ENCODE results near the gene TM9SF1. TPM values are rescaled to one million over a fixed set of nuclear protein-coding genes. Genes with fewer than 3 reads are reported as not detected.
"Not testable (repeated sequence)": the region's sequence is repeated elsewhere in the genome, so short reads cannot be mapped to it uniquely, and the experiment has no call there.

The TM9SF1 gene
- total and polyA plus RNA-seq, 2 of the 13 experiments (the other 11 are each of a cell fraction or from before 2014, with no cell fraction given): 83.2 to 110 TPM

DNA sequence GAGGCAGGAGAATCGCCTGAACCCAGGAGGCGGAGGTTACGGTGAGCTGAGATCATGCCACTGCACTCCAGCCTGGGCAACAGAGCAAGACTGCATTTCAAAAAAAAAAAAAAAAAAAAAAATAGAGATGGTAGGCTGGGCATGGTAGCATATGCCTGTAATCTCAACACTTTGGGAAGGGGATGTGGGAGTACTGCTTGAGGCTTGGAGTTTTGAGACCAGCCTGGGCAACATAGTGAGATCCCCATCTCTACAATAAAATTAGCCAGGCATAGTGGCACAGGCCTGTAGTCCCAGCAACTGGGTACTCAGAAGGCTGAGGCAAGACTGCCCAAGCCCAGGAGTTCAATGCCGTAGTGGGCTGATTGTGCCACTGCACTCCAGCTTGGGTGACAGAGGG is 27.7 kb upstream of the TM9SF1 start:
- FAIRE-seq; DNase-seq (ENCODE audit: low spot score); H3K4me3 ChIP-seq (replicated peaks in 1 of 3; ENCODE audit: insufficient read depth in 1 of 3, low read depth in 2 of 3, low read length in 3 of 3); in situ Hi-C loops (cut with HindIII; ENCODE audit: extremely low pct_ligation_motif_present, low pct_unique_long_range_greater_than_20kb); H2AFZ ChIP-seq (ENCODE audit: low read length); CTCF ChIA-PET (ENCODE audit: low intra/inter-chr PET ratio, low total read pairs); H3K4me2 ChIP-seq (ENCODE audit: low read depth, low read length); H3K9ac ChIP-seq (ENCODE audit: insufficient read depth, low read depth, low read length); H3K27me3 ChIP-seq (ENCODE audit: control insufficient read depth in 1 of 2, insufficient read depth in 2 of 2, low read length in 2 of 2); intact Hi-C loops (cut with micrococcal nuclease; ENCODE audit: unreplicated experiment); H3K9me3 ChIP-seq (ENCODE audit: low read length); H3K27ac ChIP-seq (ENCODE audit: extremely low read length, insufficient read depth, low read length); H4K20me1 ChIP-seq (ENCODE audit: insufficient read depth, low read length); BruUV-seq (replicated peaks): not testable (repeated sequence)
- H3K4me1 ChIP-seq (ENCODE audit: insufficient read depth, low read length): peaks cover 10% of the 10 kb centered on the region; the same call in 1 of the 2 replicates
- 96% methylated on average over 4 of the region's 4 CpGs for WGBS (ENCODE audit: low lambda C conversion rate)
- POLR2A ChIA-PET: interaction anchor here (0.6 to 4.4 kb wide), 6 partner anchors 9 to 207 kb away, joined by 3 to 21 read pairs (median 3); partner anchors contain the start of genes CHMP4A, CIDEB, DHRS1 and NOP9
- TF ChIP-seq, protein P1, sequence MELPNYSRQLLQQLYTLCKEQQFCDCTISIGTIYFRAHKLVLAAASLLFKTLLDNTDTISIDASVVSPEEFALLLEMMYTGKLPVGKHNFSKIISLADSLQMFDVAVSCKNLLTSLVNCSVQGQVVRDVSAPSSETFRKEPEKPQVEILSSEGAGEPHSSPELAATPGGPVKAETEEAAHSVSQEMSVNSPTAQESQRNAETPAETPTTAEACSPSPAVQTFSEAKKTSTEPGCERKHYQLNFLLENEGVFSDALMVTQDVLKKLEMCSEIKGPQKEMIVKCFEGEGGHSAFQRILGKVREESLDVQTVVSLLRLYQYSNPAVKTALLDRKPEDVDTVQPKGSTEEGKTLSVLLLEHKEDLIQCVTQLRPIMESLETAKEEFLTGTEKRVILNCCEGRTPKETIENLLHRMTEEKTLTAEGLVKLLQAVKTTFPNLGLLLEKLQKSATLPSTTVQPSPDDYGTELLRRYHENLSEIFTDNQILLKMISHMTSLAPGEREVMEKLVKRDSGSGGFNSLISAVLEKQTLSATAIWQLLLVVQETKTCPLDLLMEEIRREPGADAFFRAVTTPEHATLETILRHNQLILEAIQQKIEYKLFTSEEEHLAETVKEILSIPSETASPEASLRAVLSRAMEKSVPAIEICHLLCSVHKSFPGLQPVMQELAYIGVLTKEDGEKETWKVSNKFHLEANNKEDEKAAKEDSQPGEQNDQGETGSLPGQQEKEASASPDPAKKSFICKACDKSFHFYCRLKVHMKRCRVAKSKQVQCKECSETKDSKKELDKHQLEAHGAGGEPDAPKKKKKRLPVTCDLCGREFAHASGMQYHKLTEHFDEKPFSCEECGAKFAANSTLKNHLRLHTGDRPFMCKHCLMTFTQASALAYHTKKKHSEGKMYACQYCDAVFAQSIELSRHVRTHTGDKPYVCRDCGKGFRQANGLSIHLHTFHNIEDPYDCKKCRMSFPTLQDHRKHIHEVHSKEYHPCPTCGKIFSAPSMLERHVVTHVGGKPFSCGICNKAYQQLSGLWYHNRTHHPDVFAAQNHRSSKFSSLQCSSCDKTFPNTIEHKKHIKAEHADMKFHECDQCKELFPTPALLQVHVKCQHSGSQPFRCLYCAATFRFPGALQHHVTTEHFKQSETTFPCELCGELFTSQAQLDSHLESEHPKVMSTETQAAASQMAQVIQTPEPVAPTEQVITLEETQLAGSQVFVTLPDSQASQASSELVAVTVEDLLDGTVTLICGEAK (IDR thresholded peaks at IDR 0.05): not testable (repeated sequence)
- TF ChIP-seq, protein P1 (CRISPR knock-in tag; IDR thresholded peaks at IDR 0.05): 0 out of 2 replicates have a peak, but pooled peaks have one; percentile 39
- TF ChIP-seq, protein P2, sequence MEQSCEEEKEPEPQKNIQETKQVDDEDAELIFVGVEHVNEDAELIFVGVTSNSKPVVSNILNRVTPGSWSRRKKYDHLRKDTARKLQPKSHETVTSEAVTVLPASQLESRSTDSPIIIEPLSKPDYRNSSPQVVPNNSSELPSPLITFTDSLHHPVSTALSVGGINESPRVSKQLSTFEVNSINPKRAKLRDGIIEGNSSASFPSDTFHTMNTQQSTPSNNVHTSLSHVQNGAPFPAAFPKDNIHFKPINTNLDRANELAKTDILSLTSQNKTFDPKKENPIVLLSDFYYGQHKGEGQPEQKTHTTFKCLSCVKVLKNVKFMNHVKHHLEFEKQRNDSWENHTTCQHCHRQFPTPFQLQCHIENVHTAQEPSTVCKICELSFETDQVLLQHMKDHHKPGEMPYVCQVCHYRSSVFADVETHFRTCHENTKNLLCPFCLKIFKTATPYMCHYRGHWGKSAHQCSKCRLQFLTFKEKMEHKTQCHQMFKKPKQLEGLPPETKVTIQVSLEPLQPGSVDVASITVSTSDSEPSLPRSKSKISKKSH (CRISPR knock-in tag; IDR thresholded peaks at IDR 0.05; ENCODE audit: borderline replicate concordance): peak; percentile 72; the same call in 1 of the 2 replicates
- TF ChIP-seq ZNF121 (CRISPR knock-in tag; IDR thresholded peaks at IDR 0.05) (peak; percentile 75; the same call in 1 of the 2 replicates), ZMYM3 (CRISPR knock-in tag; IDR thresholded peaks at IDR 0.05) (peak; percentile 52)
- H3K36me3 ChIP-seq (replicated peaks in 1 of 2; ENCODE audit: control insufficient read depth in 1 of 2, insufficient read depth in 2 of 2, low read length in 2 of 2): peaks cover 4 to 12% of the 10 kb centered on the region in 2 experiments; a peak in 4 of 5 replicates
- ATAC-seq: peak; percentile 30; the same call in 2 of the 3 replicates
- peaks cover 69% of the 10 kb centered on the region for H3K79me2 ChIP-seq (ENCODE audit: insufficient read depth, low read length)
